ENCODE measurements around the gene ARHGAP15. TPM values are rescaled to one million over a fixed set of nuclear protein-coding genes. Genes with fewer than 3 reads are reported as not detected.

The ARHGAP15 gene
- total and polyA plus RNA-seq, 2 donors (not counting 1 experiment from before 2014, with no cell fraction given): 0.07 TPM; not detected in 1

DNA sequence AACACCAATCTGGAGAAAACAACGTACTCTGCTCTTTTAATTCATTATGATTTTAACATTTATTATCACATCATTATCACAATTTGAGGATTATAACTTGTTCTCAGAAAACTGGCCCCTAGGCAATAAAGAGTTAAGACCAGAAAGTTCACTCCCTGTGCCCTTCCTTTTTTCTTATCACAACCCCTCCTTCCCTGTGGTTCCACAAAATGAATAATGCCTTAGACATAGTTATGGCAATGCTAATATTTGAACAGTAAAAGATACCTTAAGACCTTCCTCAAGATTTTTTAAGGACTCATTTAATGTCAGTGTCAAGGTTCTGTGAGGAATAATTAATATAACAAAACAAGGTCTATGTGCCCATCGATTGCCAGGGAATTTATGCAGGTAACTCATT is 596.2 kb downstream of the ARHGAP15 start:
- Histone ChIP-seq H3K9ac (ENCODE audit: insufficient read depth, low read length) (no peak overlapping the region), H3K79me2 (ENCODE audit: control insufficient read depth, insufficient read depth, low read length) (no peaks in the 10 kb centered on the region)
- TF ChIP-seq EZH2 (IDR thresholded peaks at IDR 0.05; ENCODE audit: low read length, missing control alignments): no peak
- TF ChIP-seq, protein P1, sequence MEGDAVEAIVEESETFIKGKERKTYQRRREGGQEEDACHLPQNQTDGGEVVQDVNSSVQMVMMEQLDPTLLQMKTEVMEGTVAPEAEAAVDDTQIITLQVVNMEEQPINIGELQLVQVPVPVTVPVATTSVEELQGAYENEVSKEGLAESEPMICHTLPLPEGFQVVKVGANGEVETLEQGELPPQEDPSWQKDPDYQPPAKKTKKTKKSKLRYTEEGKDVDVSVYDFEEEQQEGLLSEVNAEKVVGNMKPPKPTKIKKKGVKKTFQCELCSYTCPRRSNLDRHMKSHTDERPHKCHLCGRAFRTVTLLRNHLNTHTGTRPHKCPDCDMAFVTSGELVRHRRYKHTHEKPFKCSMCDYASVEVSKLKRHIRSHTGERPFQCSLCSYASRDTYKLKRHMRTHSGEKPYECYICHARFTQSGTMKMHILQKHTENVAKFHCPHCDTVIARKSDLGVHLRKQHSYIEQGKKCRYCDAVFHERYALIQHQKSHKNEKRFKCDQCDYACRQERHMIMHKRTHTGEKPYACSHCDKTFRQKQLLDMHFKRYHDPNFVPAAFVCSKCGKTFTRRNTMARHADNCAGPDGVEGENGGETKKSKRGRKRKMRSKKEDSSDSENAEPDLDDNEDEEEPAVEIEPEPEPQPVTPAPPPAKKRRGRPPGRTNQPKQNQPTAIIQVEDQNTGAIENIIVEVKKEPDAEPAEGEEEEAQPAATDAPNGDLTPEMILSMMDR (conservative IDR thresholded peaks at IDR 0.05 in 1 of 2, IDR thresholded peaks at IDR 0.05 in 1 of 2; ENCODE audit: low read depth in 1 of 2, low read length in 2 of 2): no peak

GRCh38 chr2:143726151-143726845 is 597.1 kb downstream of the ARHGAP15 start:
- no peaks in the 10 kb centered on the region for H3K79me2 ChIP-seq (ENCODE audit: control insufficient read depth, insufficient read depth, low read length)
- no peaks in the 10 kb centered on the region for H4K20me1 ChIP-seq (ENCODE audit: control insufficient read depth, extremely low read depth, insufficient read depth, low read length)
- TF ChIP-seq, protein P1 (conservative IDR thresholded peaks at IDR 0.05 in 1 of 2, IDR thresholded peaks at IDR 0.05 in 1 of 2; ENCODE audit: low read depth in 1 of 2, low read length in 2 of 2): no peak
- DNase-seq (ENCODE audit: low read depth in 2 of 2): no peak
- no peak overlapping the region for H3K4me3 ChIP-seq (replicated peaks in 1 of 4; ENCODE audit: control extremely low read depth in 1 of 4, insufficient read depth in 1 of 4, low read depth in 3 of 4, low read length in 4 of 4)
- no peak overlapping the region for H3K27ac ChIP-seq (ENCODE audit: insufficient read depth, low read length)
- no peak overlapping the region for H3K4me2 ChIP-seq (ENCODE audit: extremely low read depth, insufficient read depth, low read length)
- H3K9me3 ChIP-seq (ENCODE audit: control insufficient read depth, insufficient read depth, low read depth, low read length): no peaks in the 10 kb centered on the region
- H3K9ac ChIP-seq (ENCODE audit: insufficient read depth, low read length): no peak overlapping the region
- no peaks in the 10 kb centered on the region for H3K27me3 ChIP-seq (ENCODE audit: control insufficient read depth, insufficient read depth, low read length)
- H3K4me1 ChIP-seq (ENCODE audit: control insufficient read depth, extremely low read depth, insufficient read depth, low read length): peaks cover 2% of the 10 kb centered on the region
- H3K36me3 ChIP-seq (ENCODE audit: control insufficient read depth, insufficient read depth, low read length): no peaks in the 10 kb centered on the region
- no peak overlapping the region for H2AFZ ChIP-seq (ENCODE audit: low read length)

More for the DNA sequence above, 596.2 kb downstream of the ARHGAP15 start:
- Histone ChIP-seq H4K20me1 (ENCODE audit: control insufficient read depth, extremely low read depth, insufficient read depth, low read length) (no peaks in the 10 kb centered on the region), H2AFZ (ENCODE audit: low read length) (no peak overlapping the region), H3K4me2 (ENCODE audit: extremely low read depth, insufficient read depth, low read length) (no peak overlapping the region), H3K4me1 (ENCODE audit: control insufficient read depth, extremely low read depth, insufficient read depth, low read length) (peaks cover 2% of the 10 kb centered on the region), H3K9me3 (ENCODE audit: control insufficient read depth, insufficient read depth, low read depth, low read length) (no peaks in the 10 kb centered on the region), H3K4me3 (replicated peaks in 1 of 4; ENCODE audit: control extremely low read depth in 1 of 4, insufficient read depth in 1 of 4, low read depth in 3 of 4, low read length in 4 of 4) (no peak overlapping the region), H3K36me3 (ENCODE audit: control insufficient read depth, insufficient read depth, low read length) (no peaks in the 10 kb centered on the region), H3K27me3 (ENCODE audit: control insufficient read depth, insufficient read depth, low read length) (no peaks in the 10 kb centered on the region), H3K27ac (ENCODE audit: insufficient read depth, low read length) (no peak overlapping the region)
- DNase-seq (ENCODE audit: low read depth in 2 of 2): no peak

DNA sequence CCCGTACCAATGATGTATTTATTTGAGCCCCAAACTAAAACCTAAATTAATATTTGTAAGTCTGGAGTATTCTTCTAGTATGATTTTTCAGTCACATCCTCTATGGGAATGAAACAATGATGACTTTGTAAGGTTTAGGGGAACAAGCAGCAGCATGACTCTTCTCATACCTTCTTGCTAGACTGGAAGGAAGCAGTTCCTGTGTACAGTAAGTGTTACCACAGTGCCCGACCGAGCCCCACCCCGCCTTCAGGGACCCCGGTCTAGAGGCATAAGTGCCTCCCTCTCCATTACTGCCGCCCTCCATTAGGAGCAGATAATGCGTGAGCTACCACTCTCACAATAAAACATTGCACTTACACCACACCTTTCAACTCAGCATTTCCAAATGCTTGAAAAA is 599.3 kb downstream of the ARHGAP15 start:
- no peaks in the 10 kb centered on the region for H3K36me3 ChIP-seq (ENCODE audit: control insufficient read depth, insufficient read depth, low read length)
- DNase-seq (ENCODE audit: low read depth in 2 of 2): no peak
- no peaks in the 10 kb centered on the region for H3K79me2 ChIP-seq (ENCODE audit: control insufficient read depth, insufficient read depth, low read length)

More for the DNA sequence above, 599.3 kb downstream of the ARHGAP15 start:
- H3K4me3 ChIP-seq (replicated peaks in 1 of 4; ENCODE audit: control extremely low read depth in 1 of 4, insufficient read depth in 1 of 4, low read depth in 3 of 4, low read length in 4 of 4): no peak overlapping the region
- H4K20me1 ChIP-seq (ENCODE audit: control insufficient read depth, extremely low read depth, insufficient read depth, low read length): no peaks in the 10 kb centered on the region
- H2AFZ ChIP-seq (ENCODE audit: low read length): no peak overlapping the region
- H3K9ac ChIP-seq (ENCODE audit: insufficient read depth, low read length): no peak overlapping the region
- no peaks in the 10 kb centered on the region for H3K9me3 ChIP-seq (ENCODE audit: control insufficient read depth, insufficient read depth, low read depth, low read length)
- H3K27ac ChIP-seq (ENCODE audit: insufficient read depth, low read length): no peak overlapping the region
- H3K4me2 ChIP-seq (ENCODE audit: extremely low read depth, insufficient read depth, low read length): no peak overlapping the region
- peaks cover 2% of the 10 kb centered on the region for H3K4me1 ChIP-seq (ENCODE audit: control insufficient read depth, extremely low read depth, insufficient read depth, low read length)
- TF ChIP-seq, protein P1 (conservative IDR thresholded peaks at IDR 0.05 in 1 of 2, IDR thresholded peaks at IDR 0.05 in 1 of 2; ENCODE audit: low read depth in 1 of 2, low read length in 2 of 2): no peak
- no peak for TF ChIP-seq EZH2 (IDR thresholded peaks at IDR 0.05; ENCODE audit: low read length, missing control alignments)
- no peaks in the 10 kb centered on the region for H3K27me3 ChIP-seq (ENCODE audit: control insufficient read depth, insufficient read depth, low read length)

All from fibroblast of lung (primary cell).